Thoracic aorta (tissue), 2 donors: ENCODE measurements around the gene TTC1. TPM values are rescaled to one million over a fixed set of nuclear protein-coding genes. Genes with fewer than 3 reads are reported as not detected.

Source experiments
- ATAC-seq: fragments of 150-250 bp; one replicate; pipeline ENCODE4 v1.8.0; 2017; ENCODE audit warnings: low read depth; ENCODE audit not compliant: insufficient number of reproducible peaks, low FRiP score
- DNase-seq: peaks from one replicate; pipeline ENCODE4 v3.0.0-alpha.2; 2020; ENCODE audit warnings: low spot score
- H3K27ac ChIP-seq, 2 donors: fragments of 200-600 bp; sonication (generic); 1 replicate in 1 of 2; 2 replicates in 1 of 2; pipeline ENCODE4 v1.5.1; 2016; ENCODE audit warnings: mild to moderate bottlenecking in 2 of 2, moderate library complexity in 2 of 2
- H3K27me3 ChIP-seq: fragments of 200-600 bp; sonication (generic); replicated peaks from 2 replicates; pipeline ENCODE4 v1.6.0; 2016; ENCODE audit warnings: mild to moderate bottlenecking; ENCODE audit not compliant: insufficient read depth
- H3K36me3 ChIP-seq: fragments of 200-600 bp; sonication (generic); one replicate; pipeline ENCODE4 v1.5.1; 2016
- H3K4me1 ChIP-seq, 2 donors: fragments of 200-600 bp; sonication (generic); 1 replicate in 1 of 2; 2 replicates in 1 of 2; pipeline versions ENCODE4 v1.5.1 to v1.6.0; 2016; ENCODE audit warnings: low read depth in 2 of 2, mild to moderate bottlenecking in 1 of 2; ENCODE audit not compliant: control insufficient read depth in 1 of 2
- H3K4me3 ChIP-seq: fragments of 200-600 bp; sonication (generic); 2 replicates; pipeline ENCODE4 v1.5.1; 2016; ENCODE audit warnings: mild to moderate bottlenecking
- H3K9me3 ChIP-seq: fragments of 200-600 bp; sonication (generic); 2 replicates; pipeline ENCODE4 v1.5.1; 2016
- CTCF ChIP-seq: fragments of 200-600 bp; sonication (generic); IDR thresholded peaks from one replicate; pipeline ENCODE4 v1.5.1; 2019; ENCODE audit warnings: antibody characterized with exemption
- total RNA-seq, 2 donors: library from RNA; depleted of rRNA; stranded (reverse); fragments of >200 nt; gene quantifications; one replicate each; pipeline versions ENCODE4 v1.1.0 to v1.2.3, GENCODE V29; 2016

Gene TTC1
- total RNA-seq, 2 donors from 2014 or later = 20.7 to 21.8 TPM

- peak overlapping the region; percentile 17 to 42 for H3K27ac ChIP-seq
- no peak for ATAC-seq
Measured at GRCh38 chr5:160105686-160106360, 96.9 kb downstream of the TTC1 start.

GRCh38 chr5:160108124-160108523 lies 99.2 kb downstream of the TTC1 start:
- no peak overlapping the region for H3K4me3 ChIP-seq
- no peaks in the 10 kb centered on the region for H3K27me3 ChIP-seq
- no peak overlapping the region for H3K27ac ChIP-seq
- H3K36me3 ChIP-seq = peaks cover 4% of the 10 kb centered on the region
- no peak for TF ChIP-seq CTCF
- DNase-seq = no peak
- no peak for ATAC-seq
- peaks cover 10 to 25% of the 10 kb centered on the region in 2 donors for H3K4me1 ChIP-seq
- no peaks in the 10 kb centered on the region for H3K9me3 ChIP-seq

More at GRCh38 chr5:160105686-160106360, 96.9 kb downstream of the TTC1 start:
- Histone ChIP-seq H3K27me3 (no peaks in the 10 kb centered on the region), H3K36me3 (peaks cover 4% of the 10 kb centered on the region), H3K9me3 (no peaks in the 10 kb centered on the region), H3K4me3 (no peak overlapping the region), H3K4me1 (peaks cover 17 to 28% of the 10 kb centered on the region in 2 donors)
- no peak for DNase-seq
- no peak for TF ChIP-seq CTCF

Other genes starting within 250 kb of the TTC1 start
- 10 to 100 TPM; 14.8 to 53.3 TPM for gene ADRA1B, start 92.7 kb upstream of the TTC1 start, total RNA-seq
- gene PWWP2A, start 110.3 kb downstream of the TTC1 start, total RNA-seq = 10 to 100 TPM; 41.7 to 46.2 TPM
- not detected for gene FABP6, start 220.4 kb downstream of the TTC1 start, total RNA-seq